Stimulated activated naive CD8-positive, alpha-beta T cell treated with anti-CD3 and anti-CD28 coated beads, Interleukin-15, Interleukin-2, amounts not matched to agents 100 U/mL and 50 U/mL, for 24 hours (primary cell): Measurements from ENCODE around the gene FXR1.
"Not testable (repeated sequence)": the region's sequence is repeated elsewhere in the genome, so short reads cannot be mapped to it uniquely, and the experiment has no call there.

Experiments
- ATAC-seq: fragments of 150-1000 bp; cut with Tn5 transposase; one replicate; pipeline ENCODE4 v1.10.0; 2021
- DNase-seq: peaks from one replicate; pipeline ENCODE4 v3.0.0; 2021

Gene FXR1

GRCh38 chr3:180912304-180913296 lies at the start of gene FXR1:
TSS of gene FXR1 (plus strand) at chr3:180912670. CDS start at chr3:180912686, 16 bp downstream.
- DNase-seq (peak; percentile 92), ATAC-seq (peak; percentile 99)

DNA sequence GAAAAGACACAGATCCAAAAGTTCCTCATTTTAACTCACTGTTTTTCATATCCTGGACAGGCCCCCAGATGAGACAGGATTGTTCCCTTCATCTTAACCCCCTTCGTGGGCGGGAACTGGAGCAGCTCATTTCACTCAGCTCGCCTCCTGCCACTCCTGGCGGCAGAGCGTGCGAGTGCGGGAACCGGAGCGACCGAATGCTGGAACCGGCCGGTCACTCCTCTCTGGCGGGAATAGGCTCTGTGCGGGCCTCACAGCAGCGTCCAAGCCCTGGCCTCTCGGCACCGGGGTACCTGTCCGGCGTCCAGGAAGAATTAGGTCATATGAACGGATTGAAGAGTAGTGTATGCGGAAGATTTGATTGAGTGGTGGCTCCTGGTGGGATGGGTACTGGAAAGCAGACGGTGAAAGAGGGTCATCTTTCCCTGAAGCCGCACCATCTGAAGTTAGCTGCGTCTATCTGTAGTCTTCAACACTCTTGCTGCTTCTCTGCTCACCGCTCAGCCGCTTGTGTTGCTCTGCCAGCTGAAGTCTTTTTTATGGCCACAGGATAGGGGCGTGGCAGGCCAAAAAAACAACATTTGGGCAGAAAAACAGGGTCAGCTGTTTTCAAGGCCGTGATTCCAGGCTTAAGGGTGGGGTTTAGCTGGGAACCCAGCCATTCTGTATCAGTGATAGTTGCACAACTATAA lies 42.3 kb upstream of the FXR1 start:
- DNase-seq (no peak), ATAC-seq (peak; percentile 36)

DNA sequence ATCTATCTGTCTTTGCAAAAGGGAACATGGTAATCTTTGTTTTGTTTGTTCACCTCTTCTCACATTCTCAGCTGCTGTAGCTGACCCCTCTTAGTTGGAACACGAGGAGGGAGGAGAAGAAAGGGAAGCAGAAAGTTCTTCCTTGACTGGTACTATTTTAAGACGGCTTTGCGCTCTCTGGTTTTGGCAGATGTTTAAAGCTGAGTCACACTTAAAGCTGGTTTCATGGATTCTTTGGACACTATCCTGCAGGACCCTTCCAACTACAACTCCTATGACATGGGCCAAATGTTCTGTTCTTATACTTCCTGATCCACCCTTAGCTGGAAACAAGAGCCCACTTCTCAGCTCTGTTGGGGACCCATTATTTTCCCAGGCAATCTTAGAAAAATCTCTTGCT lies 40.6 kb upstream of the FXR1 start:
- DNase-seq, result no peak
- ATAC-seq, result no peak

GRCh38 chr3:180872430-180872829 lies 40.0 kb upstream of the FXR1 start:
- not testable (repeated sequence) for DNase-seq, ATAC-seq

GRCh38 chr3:180875124-180875698 lies 37.3 kb upstream of the FXR1 start:
- DNase-seq (no peak), ATAC-seq (no peak)

- DNase-seq, result no peak
- ATAC-seq, result no peak
Measured at GRCh38 chr3:180881065-180881801, 31.2 kb upstream of the FXR1 start.

GRCh38 chr3:180882115-180882514 lies 30.4 kb upstream of the FXR1 start:
- ATAC-seq (no peak), DNase-seq (no peak)

GRCh38 chr3:180888992-180889560 lies 23.4 kb upstream of the FXR1 start:
- DNase-seq, result no peak
- no peak for ATAC-seq

- DNase-seq, result no peak
- ATAC-seq, result no peak
Measured at GRCh38 chr3:180898572-180898971, 13.9 kb upstream of the FXR1 start.

DNA sequence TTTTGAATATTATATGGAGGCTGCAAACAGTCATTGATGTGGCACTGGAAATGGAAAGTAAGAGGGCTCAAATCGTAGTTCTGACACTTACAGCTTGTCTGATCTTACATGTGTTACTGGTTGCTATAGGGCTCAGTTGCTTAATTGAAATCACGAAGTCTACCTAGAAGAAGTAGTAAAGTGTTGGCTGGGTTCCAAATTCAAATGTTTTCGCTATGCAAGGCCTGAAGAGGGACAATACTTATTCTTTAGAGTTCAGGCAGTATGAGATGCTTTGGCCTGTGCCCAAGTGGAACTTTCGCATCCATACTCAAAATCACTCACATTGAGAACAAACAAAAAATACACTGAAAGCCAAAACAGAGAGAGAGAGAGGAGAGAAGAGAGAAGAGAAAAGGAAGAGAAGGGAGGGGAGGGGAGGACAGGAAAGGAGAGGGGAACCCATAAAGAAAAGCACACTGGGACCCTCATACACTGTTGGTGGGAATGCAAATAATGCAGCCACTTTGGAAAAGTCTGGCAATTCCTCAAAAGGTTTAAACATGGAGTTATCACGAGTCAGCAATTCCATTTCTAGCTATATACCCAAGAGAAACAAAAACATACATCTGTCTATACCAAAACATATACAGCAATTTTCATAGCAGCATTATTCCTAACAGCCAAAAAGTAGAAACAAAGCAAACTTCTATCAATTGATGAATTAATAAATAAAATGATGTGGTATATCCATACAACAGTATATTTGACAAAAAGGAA lies 2.9 kb upstream of the FXR1 start:
- DNase-seq, result no peak
- no peak for ATAC-seq

DNA sequence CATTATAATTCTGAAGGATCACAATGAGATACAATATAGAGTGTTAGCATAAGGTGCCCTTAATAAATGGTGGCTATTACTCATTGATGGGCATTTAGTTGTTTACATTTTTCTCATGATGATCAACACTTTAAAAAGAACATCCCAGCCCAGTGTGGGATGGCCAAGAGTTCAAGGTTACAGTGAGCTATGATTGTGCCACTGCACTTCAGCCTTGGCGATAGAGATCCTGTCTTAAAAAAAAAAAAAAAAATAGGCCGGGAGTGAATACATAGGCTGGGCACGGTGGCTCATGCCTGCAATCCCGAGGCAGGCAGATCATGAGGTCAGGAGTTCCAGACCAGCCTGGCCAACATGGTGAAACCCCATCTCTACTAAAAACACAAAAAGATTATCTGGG lies 1.6 kb upstream of the FXR1 start:
- ATAC-seq (no peak), DNase-seq (no peak)

- ATAC-seq (no peak), DNase-seq (no peak)
Measured at GRCh38 chr3:180911876-180912303, 580 bp upstream of the FXR1 start.

- no peak for DNase-seq
- ATAC-seq, result no peak
Measured at GRCh38 chr3:180913581-180914404, 1.3 kb downstream of the FXR1 start.

- no peak for ATAC-seq
Measured at GRCh38 chr3:180918542-180918941, 6.1 kb downstream of the FXR1 start.

GRCh38 chr3:180922242-180922641 lies 9.8 kb downstream of the FXR1 start:
- ATAC-seq, result no peak

More at GRCh38 chr3:180918542-180918941, 6.1 kb downstream of the FXR1 start:
- no peak for DNase-seq

GRCh38 chr3:180923561-180923960 lies 11.1 kb downstream of the FXR1 start:
- ATAC-seq (no peak), DNase-seq (no peak)

More at GRCh38 chr3:180922242-180922641, 9.8 kb downstream of the FXR1 start:
- no peak for DNase-seq

DNA sequence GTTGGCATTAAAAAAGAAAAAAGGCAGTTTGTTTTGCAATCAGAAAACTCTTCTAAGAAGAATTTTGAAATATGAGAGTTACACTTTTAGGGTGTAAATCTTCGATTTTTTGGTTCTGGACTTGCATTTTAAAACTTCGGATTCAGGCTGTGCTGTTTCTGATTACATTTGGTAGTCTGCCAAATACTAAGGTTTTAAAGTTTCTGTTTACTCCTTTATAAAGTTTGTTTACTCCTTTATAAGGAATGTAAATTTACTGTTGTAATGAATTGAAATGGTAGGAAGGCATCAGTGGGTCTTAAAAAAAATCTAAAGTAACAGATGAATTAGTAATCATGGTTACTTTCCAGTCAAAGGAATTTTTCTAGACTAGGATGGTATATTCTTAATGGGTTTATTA lies 14.1 kb downstream of the FXR1 start:
- ATAC-seq (no peak), DNase-seq (no peak)

DNA sequence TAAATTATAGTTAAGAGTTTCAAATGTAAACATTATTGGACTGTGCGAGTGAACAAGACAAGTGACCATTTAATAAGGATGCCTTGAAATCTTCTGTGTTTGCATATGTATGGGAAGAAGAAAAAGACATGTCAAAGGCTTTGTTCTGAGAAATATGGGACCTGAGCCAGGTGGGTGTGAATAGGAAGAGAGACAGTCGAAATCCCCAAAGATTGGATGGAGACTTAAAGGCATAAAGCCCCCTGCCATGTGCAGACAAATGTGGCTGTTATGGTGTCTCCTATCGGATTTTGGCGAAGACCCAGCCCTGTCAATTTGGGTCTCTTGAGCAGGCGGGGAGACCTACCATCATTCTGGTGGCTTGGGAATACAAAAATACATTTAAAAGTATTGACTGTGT lies 16.9 kb downstream of the FXR1 start:
- no peak for DNase-seq
- no peak for ATAC-seq

DNA sequence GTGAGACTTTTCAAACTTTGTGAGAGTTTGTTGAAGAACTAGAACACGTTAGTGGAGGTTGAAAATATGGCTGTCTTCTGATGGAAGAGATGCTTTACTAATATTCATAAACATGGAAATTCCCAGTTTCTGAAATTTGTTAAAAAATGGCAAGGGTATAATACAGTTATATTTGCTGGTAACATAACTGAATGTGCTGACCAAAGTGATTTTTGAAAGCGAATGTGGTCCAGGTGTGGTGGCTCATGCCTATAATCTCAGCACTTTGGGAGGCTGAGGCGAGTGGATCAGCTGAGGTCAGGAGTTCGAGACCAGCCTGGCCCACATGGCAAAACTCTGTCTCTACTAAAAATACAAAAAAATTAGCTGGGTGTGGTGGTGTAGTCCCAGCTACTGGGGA lies 18.1 kb downstream of the FXR1 start:
- ATAC-seq, result no peak
- no peak for DNase-seq

DNA sequence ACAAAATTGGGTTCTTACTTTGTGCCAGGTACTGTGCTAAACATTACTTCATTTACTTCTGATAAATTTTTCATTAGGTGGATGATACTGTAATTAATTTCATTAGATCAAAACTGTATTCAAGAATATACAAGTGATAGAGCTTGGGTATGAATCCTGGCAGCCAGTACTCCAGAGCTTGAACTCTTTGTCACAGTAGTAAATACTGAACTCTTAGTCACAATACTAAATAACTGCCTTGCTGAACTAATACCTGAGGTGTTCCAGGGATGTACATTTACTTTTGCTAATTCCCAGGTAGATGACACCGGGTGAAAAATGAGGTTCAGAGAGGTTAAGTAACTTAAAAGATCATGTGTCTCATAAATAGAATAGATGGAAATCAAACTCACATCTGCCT lies 20.3 kb downstream of the FXR1 start:
- ATAC-seq (no peak), DNase-seq (no peak)
